Ishikawa (cell line): Measurements from ENCODE around the gene MIEF2.

Experiments used
- CEBPB ChIP-seq: IDR thresholded peaks from 2 replicates; pipeline ENCODE4 v1.6.1; 2012
- CREB1 ChIP-seq: IDR thresholded peaks from 2 replicates; pipeline ENCODE4 v1.6.1; 2012; ENCODE audit warnings: low read depth
- EGR1 ChIP-seq: IDR thresholded peaks from 2 replicates; pipeline ENCODE4 v1.6.1; 2012
- EP300 ChIP-seq: IDR thresholded peaks from 2 replicates; pipeline ENCODE4 v1.6.1; 2012; ENCODE audit warnings: borderline replicate concordance
- FOXM1 ChIP-seq: IDR thresholded peaks from 2 replicates; pipeline ENCODE4 v1.6.1; 2012; ENCODE audit warnings: low read depth, borderline replicate concordance
- NFIC ChIP-seq: IDR thresholded peaks from 2 replicates; pipeline ENCODE4 v1.6.1; 2012
- RAD21 ChIP-seq: IDR thresholded peaks from 2 replicates; pipeline ENCODE4 v1.6.1; 2012; ENCODE audit warnings: low read depth
- TAF1 ChIP-seq: IDR thresholded peaks from 2 replicates; pipeline ENCODE4 v1.6.1; 2012; ENCODE audit warnings: low read depth, mild to moderate bottlenecking
- TCF12 ChIP-seq: IDR thresholded peaks from 2 replicates; pipeline ENCODE4 v1.6.1; 2012; ENCODE audit warnings: low read depth
- TEAD4 ChIP-seq: IDR thresholded peaks from 2 replicates; pipeline ENCODE4 v1.6.1; 2012
- YY1 ChIP-seq: IDR thresholded peaks from 2 replicates; pipeline ENCODE4 v1.6.1; 2012; ENCODE audit warnings: low read depth
- ZBTB7A ChIP-seq: IDR thresholded peaks from 2 replicates; pipeline ENCODE4 v1.6.1; 2012; ENCODE audit warnings: low read depth
- TF ChIP-seq, protein P1 (sequence below): IDR thresholded peaks from 2 replicates; pipeline ENCODE4 v1.6.1; 2012
- TF ChIP-seq, protein P2 (sequence below): IDR thresholded peaks from 2 replicates; pipeline ENCODE4 v1.6.1; 2012; ENCODE audit warnings: low read depth, mild to moderate bottlenecking
- TF ChIP-seq, protein P3 (sequence below): IDR thresholded peaks from 2 replicates; pipeline ENCODE4 v1.6.1; 2012

The MIEF2 gene

GRCh38 chr17:18267366-18267765 is 6.9 kb downstream of the MIEF2 start:
- TF ChIP-seq, protein P1, sequence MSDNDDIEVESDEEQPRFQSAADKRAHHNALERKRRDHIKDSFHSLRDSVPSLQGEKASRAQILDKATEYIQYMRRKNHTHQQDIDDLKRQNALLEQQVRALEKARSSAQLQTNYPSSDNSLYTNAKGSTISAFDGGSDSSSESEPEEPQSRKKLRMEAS = no peak
- no peak for TF ChIP-seq TAF1
- no peak for TF ChIP-seq RAD21
- no peak for TF ChIP-seq EP300
- TF ChIP-seq EGR1 = no peak
- no peak for TF ChIP-seq TCF12

DNA sequence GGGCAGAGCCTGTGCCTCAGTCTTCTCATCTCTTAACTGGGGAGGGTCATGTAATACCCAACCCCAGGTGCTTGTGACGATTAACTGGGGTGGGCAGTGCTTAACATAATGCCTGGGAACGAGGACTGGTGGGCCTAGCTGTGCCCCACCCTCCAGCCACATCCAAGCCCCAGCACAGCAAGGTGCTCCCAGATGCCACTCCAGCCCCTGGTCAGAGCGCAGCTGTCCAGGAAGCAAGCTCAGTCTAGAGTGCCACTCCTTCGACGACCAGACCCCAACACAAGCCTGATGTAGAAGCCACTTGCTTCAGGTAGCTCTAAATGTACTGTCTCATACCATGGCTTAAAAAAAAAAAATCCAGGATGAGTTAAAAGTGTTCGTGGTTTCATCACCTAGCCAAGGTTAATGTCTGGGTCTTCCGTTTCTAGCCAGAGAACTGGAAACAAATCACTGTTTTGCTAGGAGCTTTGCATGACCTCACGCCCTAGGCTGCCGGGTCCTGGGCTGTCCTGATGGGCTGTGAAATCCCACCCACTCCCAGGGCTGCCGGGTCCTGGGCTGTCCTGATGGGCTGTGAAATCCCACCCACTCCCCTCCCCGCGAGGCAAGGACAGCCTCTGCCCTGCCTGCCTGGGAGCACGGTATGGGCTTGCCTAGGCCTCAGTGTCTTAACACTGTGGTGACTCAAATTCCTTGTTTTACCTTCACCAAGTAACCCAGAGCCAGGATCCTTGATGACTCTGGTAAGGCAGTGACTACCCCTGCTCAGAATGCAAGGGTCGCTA is 7.7 kb downstream of the MIEF2 start:
- TF ChIP-seq ZBTB7A (no peak), RAD21 (no peak), EGR1 (no peak), FOXM1 (no peak), EP300 (no peak), TEAD4 (no peak), CREB1 (no peak), TCF12 (no peak), TAF1 (no peak), NFIC (no peak), YY1 (no peak), CEBPB (no peak)
- TF ChIP-seq, protein P1 = no peak
- TF ChIP-seq, protein P2, sequence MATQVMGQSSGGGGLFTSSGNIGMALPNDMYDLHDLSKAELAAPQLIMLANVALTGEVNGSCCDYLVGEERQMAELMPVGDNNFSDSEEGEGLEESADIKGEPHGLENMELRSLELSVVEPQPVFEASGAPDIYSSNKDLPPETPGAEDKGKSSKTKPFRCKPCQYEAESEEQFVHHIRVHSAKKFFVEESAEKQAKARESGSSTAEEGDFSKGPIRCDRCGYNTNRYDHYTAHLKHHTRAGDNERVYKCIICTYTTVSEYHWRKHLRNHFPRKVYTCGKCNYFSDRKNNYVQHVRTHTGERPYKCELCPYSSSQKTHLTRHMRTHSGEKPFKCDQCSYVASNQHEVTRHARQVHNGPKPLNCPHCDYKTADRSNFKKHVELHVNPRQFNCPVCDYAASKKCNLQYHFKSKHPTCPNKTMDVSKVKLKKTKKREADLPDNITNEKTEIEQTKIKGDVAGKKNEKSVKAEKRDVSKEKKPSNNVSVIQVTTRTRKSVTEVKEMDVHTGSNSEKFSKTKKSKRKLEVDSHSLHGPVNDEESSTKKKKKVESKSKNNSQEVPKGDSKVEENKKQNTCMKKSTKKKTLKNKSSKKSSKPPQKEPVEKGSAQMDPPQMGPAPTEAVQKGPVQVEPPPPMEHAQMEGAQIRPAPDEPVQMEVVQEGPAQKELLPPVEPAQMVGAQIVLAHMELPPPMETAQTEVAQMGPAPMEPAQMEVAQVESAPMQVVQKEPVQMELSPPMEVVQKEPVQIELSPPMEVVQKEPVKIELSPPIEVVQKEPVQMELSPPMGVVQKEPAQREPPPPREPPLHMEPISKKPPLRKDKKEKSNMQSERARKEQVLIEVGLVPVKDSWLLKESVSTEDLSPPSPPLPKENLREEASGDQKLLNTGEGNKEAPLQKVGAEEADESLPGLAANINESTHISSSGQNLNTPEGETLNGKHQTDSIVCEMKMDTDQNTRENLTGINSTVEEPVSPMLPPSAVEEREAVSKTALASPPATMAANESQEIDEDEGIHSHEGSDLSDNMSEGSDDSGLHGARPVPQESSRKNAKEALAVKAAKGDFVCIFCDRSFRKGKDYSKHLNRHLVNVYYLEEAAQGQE = no peak

DNA sequence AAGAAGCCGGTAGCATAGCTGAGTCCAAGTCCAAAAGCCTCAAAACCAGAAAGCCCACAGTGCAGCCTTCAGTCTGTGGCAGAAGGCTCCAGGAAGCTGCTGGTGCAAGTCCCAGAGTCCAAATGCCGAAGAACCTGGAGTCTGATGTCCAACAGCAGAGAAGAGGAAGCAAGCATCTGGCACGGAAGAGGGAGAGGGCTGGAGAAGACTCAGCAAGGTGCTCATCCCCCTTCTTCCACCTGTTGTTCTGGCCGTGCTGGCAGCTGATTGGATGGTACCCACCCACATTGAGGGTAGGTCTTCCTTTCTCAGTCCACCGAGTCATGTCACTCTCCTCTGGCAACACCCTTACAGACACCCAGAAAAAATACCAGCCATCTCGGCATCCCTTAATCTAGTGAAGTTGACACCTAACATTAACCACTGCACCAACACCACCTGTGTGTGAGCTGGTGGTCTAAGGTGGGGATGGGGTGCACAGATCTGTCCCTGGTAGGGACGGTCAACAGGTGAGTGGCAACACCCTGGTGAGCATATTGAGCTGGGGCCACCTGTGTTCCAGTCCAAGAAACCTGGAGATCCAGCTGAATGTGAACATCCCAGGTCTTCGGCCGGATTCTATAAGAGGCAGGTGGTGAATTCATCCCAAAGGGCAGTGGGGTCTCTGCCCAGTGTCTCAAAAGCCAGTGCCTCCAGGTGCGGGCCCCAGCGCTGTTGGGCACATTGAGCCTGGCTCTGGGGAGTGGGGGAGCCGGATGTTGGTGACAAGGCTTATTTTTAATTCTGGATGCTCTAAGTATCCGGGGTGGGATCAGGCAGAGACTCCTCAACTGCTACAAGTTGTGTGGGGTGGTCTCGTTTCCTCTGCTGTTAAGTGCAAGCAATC is 9.8 kb downstream of the MIEF2 start:
- TF ChIP-seq EP300 = no peak
- TF ChIP-seq, protein P3, sequence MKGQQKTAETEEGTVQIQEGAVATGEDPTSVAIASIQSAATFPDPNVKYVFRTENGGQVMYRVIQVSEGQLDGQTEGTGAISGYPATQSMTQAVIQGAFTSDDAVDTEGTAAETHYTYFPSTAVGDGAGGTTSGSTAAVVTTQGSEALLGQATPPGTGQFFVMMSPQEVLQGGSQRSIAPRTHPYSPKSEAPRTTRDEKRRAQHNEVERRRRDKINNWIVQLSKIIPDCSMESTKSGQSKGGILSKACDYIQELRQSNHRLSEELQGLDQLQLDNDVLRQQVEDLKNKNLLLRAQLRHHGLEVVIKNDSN = no peak
- TF ChIP-seq TAF1 = no peak

DNA sequence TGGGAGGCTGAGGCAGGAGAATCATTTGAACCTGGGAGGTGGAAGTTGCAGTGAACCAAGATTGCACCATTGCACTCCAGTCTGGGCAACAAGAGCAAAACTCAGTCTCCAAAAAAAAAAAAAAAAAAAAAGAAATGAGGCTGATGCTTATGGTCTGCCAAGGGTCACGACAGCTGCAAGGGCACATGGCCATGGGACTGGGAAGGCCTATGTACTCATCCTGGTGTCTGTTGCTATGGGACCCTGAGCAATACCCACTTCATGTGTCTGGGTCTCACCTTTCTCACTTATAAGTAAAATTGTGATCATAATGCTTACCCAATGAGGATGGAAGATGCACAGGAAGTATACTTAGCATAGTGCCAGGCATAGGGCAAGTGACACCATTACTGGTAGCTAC is 16.6 kb downstream of the MIEF2 start:
- TF ChIP-seq RAD21 = no peak
- TF ChIP-seq FOXM1 = no peak
- TF ChIP-seq NFIC = no peak
- no peak for TF ChIP-seq CEBPB
- no peak for TF ChIP-seq YY1
- TF ChIP-seq, protein P3 = no peak
- TF ChIP-seq, protein P2 = no peak
- TF ChIP-seq TCF12 = no peak
- TF ChIP-seq CREB1 = no peak

DNA sequence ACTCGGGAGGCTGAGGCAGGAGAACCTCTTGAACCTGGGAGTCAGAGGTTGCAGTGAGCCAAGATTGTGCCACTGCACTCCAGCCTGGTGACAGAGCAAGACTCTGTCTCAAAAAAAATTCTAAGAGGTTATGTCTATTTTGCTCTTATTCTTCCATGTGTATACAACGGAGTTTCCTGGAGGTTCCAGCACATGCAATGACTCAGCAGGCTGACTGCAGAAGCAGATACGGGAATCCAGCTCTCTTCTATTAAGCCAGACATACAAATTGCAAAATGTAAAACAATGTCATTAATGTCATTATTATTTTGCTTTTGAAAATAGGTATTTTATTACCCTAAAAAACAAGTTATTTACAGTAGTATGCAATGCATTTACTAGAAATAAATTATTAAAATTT is 18.4 kb downstream of the MIEF2 start:
- TF ChIP-seq, protein P3 = no peak
- TF ChIP-seq RAD21 (no peak), TCF12 (no peak), TAF1 (no peak), CREB1 (no peak), EGR1 (no peak), TEAD4 (no peak), EP300 (no peak), YY1 (no peak)
- TF ChIP-seq, protein P1 = no peak
- TF ChIP-seq, protein P2 = no peak
